GM08714 (cell line): ENCODE results near the gene VAV2.

ENCODE experiments used
- H3K4me3 ChIP-seq: fragments of 200-500 bp; sonication (Bioruptor generic); 2 replicates; pipeline ENCODE4 v1.5.1; 2014; ENCODE audit warnings: mild to moderate bottlenecking, low read length, inconsistent platforms
- ZNF274 ChIP-seq: IDR thresholded peaks from 2 replicates; pipeline ENCODE4 v1.6.1; 2012; ENCODE audit warnings: mild to moderate bottlenecking, low read depth, low read length

Gene VAV2

GRCh38 chr9:133976191-133976861 lies 15.8 kb downstream of the VAV2 start:
- TF ChIP-seq ZNF274 = no peak
- no peak overlapping the region for H3K4me3 ChIP-seq

GRCh38 chr9:133975511-133975910 lies 16.6 kb downstream of the VAV2 start:
- no peak overlapping the region for H3K4me3 ChIP-seq
- TF ChIP-seq ZNF274 = no peak

- no peak for TF ChIP-seq ZNF274
- no peak overlapping the region for H3K4me3 ChIP-seq
These were observed 17.3 kb downstream of the VAV2 start for GRCh38 chr9:133974631-133975341.

- no peak for TF ChIP-seq ZNF274
- no peak overlapping the region for H3K4me3 ChIP-seq
These were observed 18.1 kb downstream of the VAV2 start for GRCh38 chr9:133973791-133974630.

GRCh38 chr9:133973111-133973790 lies 18.9 kb downstream of the VAV2 start:
- TF ChIP-seq ZNF274 = no peak
- H3K4me3 ChIP-seq = no peak overlapping the region

GRCh38 chr9:133971981-133972941 lies 19.9 kb downstream of the VAV2 start:
- TF ChIP-seq ZNF274 = no peak
- no peak overlapping the region for H3K4me3 ChIP-seq

- no peak overlapping the region for H3K4me3 ChIP-seq
- TF ChIP-seq ZNF274 = no peak
These were observed 20.8 kb downstream of the VAV2 start for GRCh38 chr9:133971121-133971951.

- no peak overlapping the region for H3K4me3 ChIP-seq
- no peak for TF ChIP-seq ZNF274
These were observed 21.5 kb downstream of the VAV2 start for GRCh38 chr9:133970581-133971058.

- TF ChIP-seq ZNF274 = no peak
- no peak overlapping the region for H3K4me3 ChIP-seq
These were observed 22.2 kb downstream of the VAV2 start for GRCh38 chr9:133969681-133970580.

GRCh38 chr9:133968966-133969617 lies 23.0 kb downstream of the VAV2 start:
- TF ChIP-seq ZNF274 = no peak
- no peak overlapping the region for H3K4me3 ChIP-seq

- H3K4me3 ChIP-seq = no peak overlapping the region
These were observed 23.7 kb downstream of the VAV2 start for GRCh38 chr9:133968428-133968827.

More at GRCh38 chr9:133968428-133968827, 23.7 kb downstream of the VAV2 start:
- TF ChIP-seq ZNF274 = no peak
